ENCODE data around the gene CELA2B. TPM values are rescaled to one million over a fixed set of nuclear protein-coding genes. Genes with fewer than 3 reads are reported as not detected.
A peak's percentile ranks its signal among the peaks of the same experiment; 100 is the strongest.
"Not testable (repeated sequence)": the region's sequence is repeated elsewhere in the genome, so short reads cannot be mapped to it uniquely, and the experiment has no call there.

The CELA2B gene
- total and polyA plus RNA-seq, 2 donors from 2014 or later, result not detected

DNA sequence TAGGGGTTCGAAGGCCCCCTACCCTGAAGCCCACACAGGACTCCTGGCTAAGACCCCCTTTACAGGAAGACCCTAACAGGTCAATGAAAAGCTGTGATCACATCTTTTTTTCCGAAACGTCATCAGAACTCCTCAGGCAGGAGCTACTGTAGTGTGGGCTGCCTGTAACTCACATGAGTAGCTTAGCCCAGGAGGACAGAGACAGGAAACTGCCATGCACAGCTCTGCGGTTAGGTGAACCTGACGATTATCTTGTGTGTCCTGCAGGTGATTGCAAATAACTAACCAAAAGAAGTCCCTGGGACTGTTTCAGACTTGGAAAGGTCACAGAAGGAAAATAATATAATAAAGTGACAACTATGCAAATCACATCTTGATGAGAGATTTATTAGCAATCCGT lies 4.2 kb upstream of the CELA2B start:
- H3K27ac ChIP-seq (ENCODE audit: low read depth in 2 of 2, low read length in 2 of 2); H3K27me3 ChIP-seq (ENCODE audit: control insufficient read depth, insufficient read depth, low read length); H3K4me3 ChIP-seq (ENCODE audit: low read length in 3 of 3); H3K9me3 ChIP-seq (ENCODE audit: control insufficient read depth in 2 of 3, insufficient read depth in 1 of 3, low read length in 3 of 3); H3K9ac ChIP-seq (ENCODE audit: low read length in 3 of 3); intact Hi-C loops (cut with DNase I); FAIRE-seq; DNase-seq; H3K36me3 ChIP-seq (ENCODE audit: control insufficient read depth in 2 of 3, insufficient read depth in 3 of 3, low read length in 3 of 3); H3K4me1 ChIP-seq (ENCODE audit: control insufficient read depth in 2 of 3, insufficient read depth in 2 of 3, low read depth in 1 of 3, low read length in 3 of 3): not testable (repeated sequence)

DNA sequence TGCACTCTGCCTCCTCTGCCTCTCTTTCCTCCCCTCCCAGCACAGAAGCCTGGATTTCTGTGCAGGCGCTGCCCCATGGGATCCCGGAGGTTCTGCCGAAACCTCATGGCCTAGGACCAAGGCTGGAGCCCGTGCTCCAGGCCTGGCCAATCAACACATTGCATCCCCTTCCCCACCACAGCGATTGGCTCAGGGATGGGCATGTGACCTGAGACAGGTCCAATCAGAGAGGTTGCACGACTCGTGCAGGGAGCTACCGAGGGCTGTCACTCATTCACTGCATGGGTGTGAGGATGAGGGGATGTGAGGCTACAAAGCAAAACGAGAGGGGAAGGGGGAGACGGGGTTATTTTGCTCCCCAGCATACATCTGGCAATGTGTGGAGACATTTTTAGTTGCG lies 3.3 kb upstream of the CELA2B start:
- DNase-seq, result no peak
- FAIRE-seq, result no peak
- no peaks in the 10 kb centered on the region for H3K36me3 ChIP-seq (ENCODE audit: control insufficient read depth in 2 of 3, insufficient read depth in 3 of 3, low read length in 3 of 3)
- no peaks in the 10 kb centered on the region for H3K27me3 ChIP-seq (ENCODE audit: control insufficient read depth, insufficient read depth, low read length)
- no peaks in the 10 kb centered on the region for H3K9me3 ChIP-seq (ENCODE audit: control insufficient read depth in 2 of 3, insufficient read depth in 1 of 3, low read length in 3 of 3)
- H3K4me3 ChIP-seq (ENCODE audit: low read length in 3 of 3), result no peak overlapping the region
- no peak overlapping the region for H3K27ac ChIP-seq (ENCODE audit: low read depth in 2 of 2, low read length in 2 of 2)
- intact Hi-C loops (cut with DNase I), result no loop called here
- no peaks in the 10 kb centered on the region for H3K4me1 ChIP-seq (ENCODE audit: control insufficient read depth in 2 of 3, insufficient read depth in 2 of 3, low read depth in 1 of 3, low read length in 3 of 3)
- no peak overlapping the region for H3K9ac ChIP-seq (ENCODE audit: low read length in 3 of 3)
- TF ChIP-seq, protein P1, sequence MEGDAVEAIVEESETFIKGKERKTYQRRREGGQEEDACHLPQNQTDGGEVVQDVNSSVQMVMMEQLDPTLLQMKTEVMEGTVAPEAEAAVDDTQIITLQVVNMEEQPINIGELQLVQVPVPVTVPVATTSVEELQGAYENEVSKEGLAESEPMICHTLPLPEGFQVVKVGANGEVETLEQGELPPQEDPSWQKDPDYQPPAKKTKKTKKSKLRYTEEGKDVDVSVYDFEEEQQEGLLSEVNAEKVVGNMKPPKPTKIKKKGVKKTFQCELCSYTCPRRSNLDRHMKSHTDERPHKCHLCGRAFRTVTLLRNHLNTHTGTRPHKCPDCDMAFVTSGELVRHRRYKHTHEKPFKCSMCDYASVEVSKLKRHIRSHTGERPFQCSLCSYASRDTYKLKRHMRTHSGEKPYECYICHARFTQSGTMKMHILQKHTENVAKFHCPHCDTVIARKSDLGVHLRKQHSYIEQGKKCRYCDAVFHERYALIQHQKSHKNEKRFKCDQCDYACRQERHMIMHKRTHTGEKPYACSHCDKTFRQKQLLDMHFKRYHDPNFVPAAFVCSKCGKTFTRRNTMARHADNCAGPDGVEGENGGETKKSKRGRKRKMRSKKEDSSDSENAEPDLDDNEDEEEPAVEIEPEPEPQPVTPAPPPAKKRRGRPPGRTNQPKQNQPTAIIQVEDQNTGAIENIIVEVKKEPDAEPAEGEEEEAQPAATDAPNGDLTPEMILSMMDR (IDR thresholded peaks at IDR 0.05; ENCODE audit: borderline replicate concordance, extremely low read depth, insufficient read depth), result no peak

DNA sequence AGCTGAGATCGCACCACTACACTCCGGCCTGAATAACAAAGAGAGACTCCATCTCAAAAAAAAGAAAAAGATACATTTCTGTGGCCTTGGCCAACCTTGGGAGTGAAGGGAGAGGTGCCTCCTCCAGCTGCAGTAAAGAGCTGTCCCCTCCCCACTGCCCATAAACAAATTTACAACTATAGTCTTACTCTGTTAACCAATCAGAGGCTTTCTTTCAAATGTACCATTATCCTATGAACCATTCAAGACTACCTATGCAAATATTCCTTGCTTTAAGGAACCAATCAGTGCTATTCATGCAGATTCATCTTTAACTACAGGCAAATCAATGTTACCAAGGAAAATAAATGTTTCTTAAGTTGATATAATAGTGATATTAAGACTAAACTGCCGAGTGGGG lies 1.0 kb downstream of the CELA2B start:
- H3K4me1 ChIP-seq (ENCODE audit: control insufficient read depth in 2 of 3, insufficient read depth in 2 of 3, low read depth in 1 of 3, low read length in 3 of 3), result no peaks in the 10 kb centered on the region
- no peaks in the 10 kb centered on the region for H3K36me3 ChIP-seq (ENCODE audit: control insufficient read depth in 2 of 3, insufficient read depth in 3 of 3, low read length in 3 of 3)
- H3K27ac ChIP-seq (ENCODE audit: low read depth in 2 of 2, low read length in 2 of 2), result no peak overlapping the region
- TF ChIP-seq, protein P1 (IDR thresholded peaks at IDR 0.05; ENCODE audit: borderline replicate concordance, extremely low read depth, insufficient read depth), result no peak
- no peak overlapping the region for H3K9ac ChIP-seq (ENCODE audit: low read length in 3 of 3)
- no peak for FAIRE-seq
- no peaks in the 10 kb centered on the region for H3K9me3 ChIP-seq (ENCODE audit: control insufficient read depth in 2 of 3, insufficient read depth in 1 of 3, low read length in 3 of 3)
- H3K27me3 ChIP-seq (ENCODE audit: control insufficient read depth, insufficient read depth, low read length), result no peaks in the 10 kb centered on the region
- intact Hi-C loops (cut with DNase I), result no loop called here
- DNase-seq, result peak in 1 of 5 donors; percentile 40
- H3K4me3 ChIP-seq (ENCODE audit: low read length in 3 of 3), result no peak overlapping the region

DNA sequence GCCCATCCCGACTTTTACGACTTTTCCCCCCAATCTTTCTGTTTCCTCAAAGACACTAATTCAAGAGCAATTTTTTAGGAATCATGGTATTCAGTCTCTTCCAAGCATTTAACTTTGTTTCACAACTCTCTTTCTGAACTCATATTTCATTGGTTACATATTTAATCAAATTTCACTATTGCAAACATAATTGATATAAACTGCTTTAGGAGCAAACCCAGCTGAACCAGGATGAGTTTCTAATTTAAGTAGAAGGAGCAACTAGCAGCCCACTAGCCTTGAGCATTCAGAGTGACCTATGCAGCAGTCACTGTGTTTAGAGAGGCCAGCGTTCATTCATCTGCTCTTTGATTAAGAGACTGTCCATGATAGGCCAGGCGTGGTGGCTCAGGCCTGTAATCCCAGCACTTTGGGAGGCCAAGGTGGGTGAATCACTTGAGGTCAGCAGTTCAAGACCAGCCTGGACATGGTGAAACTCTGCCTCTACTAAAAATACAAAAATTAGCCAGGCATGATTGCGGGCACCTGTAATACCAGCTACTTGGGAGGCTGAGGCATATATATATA lies 1.8 kb downstream of the CELA2B start:
- Histone ChIP-seq H3K27me3 (ENCODE audit: control insufficient read depth, insufficient read depth, low read length) (no peaks in the 10 kb centered on the region), H3K9ac (ENCODE audit: low read length in 3 of 3) (no peak overlapping the region), H3K27ac (ENCODE audit: low read depth in 2 of 2, low read length in 2 of 2) (no peak overlapping the region), H3K9me3 (ENCODE audit: control insufficient read depth in 2 of 3, insufficient read depth in 1 of 3, low read length in 3 of 3) (no peaks in the 10 kb centered on the region), H3K4me1 (ENCODE audit: control insufficient read depth in 2 of 3, insufficient read depth in 2 of 3, low read depth in 1 of 3, low read length in 3 of 3) (no peaks in the 10 kb centered on the region), H3K4me3 (ENCODE audit: low read length in 3 of 3) (no peak overlapping the region), H3K36me3 (ENCODE audit: control insufficient read depth in 2 of 3, insufficient read depth in 3 of 3, low read length in 3 of 3) (no peaks in the 10 kb centered on the region)
- FAIRE-seq, result no peak
- peak in 1 of 5 donors; percentile 38 for DNase-seq
- TF ChIP-seq, protein P1 (IDR thresholded peaks at IDR 0.05; ENCODE audit: borderline replicate concordance, extremely low read depth, insufficient read depth), result no peak
- intact Hi-C loops (cut with DNase I), result no loop called here
